GM19438 (cell line): ENCODE data around the gene TCP1.
A peak's percentile ranks its signal among the peaks of the same experiment; 100 is the strongest.
"Not testable (repeated sequence)": the region's sequence is repeated elsewhere in the genome, so short reads cannot be mapped to it uniquely, and the experiment has no call there.

Source experiments
- ATAC-seq: cut with Tn5 transposase; IDR thresholded peaks from one replicate; pipeline ENCODE4 v1.9.1; 2021; ENCODE audit warnings: low read depth; ENCODE audit not compliant: unreplicated experiment

TCP1 gene

DNA sequence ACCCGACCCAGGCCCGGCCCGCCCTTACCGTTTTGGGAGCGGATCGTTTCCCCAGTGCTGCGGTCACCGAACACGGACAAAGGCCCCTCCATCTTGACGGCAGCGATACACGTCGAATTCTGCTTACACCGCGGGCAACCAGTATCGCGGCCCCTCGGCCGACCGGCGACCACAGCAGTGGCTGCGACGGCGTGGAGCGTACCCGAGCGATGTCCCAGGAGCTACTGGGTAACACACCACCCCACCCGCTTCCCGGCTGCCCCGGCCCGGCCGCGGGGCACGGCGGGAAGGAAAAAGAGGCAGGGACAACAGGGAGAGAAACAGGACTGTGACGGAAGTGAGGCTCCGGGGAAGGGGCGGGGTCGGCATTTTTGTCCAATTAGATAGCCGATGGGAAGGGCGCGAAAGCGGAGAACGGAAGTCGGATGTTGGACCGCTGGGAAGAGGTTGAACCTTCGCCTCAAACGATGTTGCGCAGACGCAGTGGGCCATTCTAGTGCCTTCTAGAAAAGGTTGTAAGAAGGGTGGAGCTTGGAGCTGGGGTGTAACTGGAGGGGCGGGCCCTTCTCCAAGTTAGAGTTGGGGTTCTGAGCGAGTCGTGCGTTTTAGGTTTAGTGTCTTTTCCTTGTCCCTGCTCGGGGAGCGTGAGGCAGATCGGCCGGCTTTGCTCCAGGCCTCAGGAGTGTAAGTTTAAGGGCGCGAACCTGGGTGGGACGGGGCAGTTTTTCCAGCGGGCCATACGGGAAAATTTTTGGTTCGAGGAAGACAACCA, at the start of gene TCP1:
Gene TCP1, minus strand, starts transcription at position 226 of the 772 bp plus-strand sequence. Its CDS starts 134 bp downstream, at position 92.
- peak; percentile 73 for ATAC-seq

GRCh38 chr6:159838020-159838744, 48.8 kb upstream of the TCP1 start:
- ATAC-seq = no peak

GRCh38 chr6:159837511-159837910, 48.1 kb upstream of the TCP1 start:
- no peak for ATAC-seq

DNA sequence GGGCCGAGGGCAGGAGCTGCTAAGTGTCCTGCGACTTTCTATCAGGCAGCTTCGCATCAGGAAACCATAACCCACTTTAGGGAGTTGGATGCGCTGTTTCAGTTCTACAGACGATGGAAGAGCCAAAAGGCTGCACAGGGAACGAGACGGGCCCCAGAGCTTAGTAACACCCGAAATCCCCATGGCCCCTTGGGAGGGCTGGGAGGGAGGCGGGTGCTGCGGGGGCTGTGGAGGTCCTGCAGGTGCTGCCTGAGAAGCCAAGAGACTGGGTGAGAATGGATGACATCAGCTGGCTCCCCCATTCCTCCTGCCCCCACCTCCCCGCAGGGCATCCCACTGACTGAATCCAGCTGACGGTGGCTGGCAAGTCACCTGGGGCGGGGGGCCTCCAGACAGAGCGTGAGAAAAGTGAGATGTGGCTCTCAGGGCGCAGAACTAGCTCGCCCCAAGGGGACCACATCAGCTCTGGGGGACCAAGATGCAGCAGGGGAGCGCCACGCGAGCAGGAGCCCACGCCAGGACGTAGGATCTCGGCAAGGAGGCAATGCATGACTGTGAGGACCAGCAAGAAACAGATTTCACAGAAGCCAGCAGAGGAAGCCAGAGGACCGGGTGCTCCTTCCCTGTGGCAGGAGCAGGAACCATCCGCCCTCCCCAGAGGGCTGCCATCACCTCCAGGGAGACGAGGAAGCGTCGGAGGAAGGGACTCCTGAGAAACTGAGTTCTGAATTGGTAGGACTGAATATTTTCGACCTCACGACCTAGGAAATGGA, 47.5 kb upstream of the TCP1 start:
- no peak for ATAC-seq

DNA sequence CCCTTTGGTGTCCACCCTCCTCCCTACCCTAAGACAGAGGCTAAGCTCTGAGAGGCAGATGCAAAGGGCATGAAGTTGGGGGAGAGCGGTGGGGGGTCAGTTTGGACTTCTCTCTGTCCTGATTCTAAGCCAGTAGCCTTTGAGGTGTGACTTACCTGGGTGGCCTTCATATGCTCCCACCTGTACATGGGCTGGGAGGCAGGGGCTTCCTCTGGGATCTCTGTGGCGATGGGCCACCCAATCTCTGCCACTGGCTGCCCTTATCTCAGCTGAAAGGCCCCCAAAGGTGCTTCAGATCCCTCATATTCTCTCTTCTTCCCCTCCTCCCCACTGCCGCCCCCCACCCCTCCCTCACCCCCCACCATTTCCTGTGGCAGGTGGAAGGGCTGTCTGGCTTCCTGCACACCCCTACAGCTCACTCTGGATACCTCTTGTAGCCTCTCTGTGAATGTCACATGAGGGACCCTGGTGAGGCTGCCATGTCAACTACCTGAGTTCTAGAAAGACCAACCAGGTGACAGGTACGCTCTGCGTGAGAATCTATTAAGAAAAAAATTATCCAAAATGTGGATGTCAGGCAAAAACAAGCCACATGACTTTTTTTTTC, 44.7 kb upstream of the TCP1 start:
- no peak for ATAC-seq

GRCh38 chr6:159833556-159833955, 44.2 kb upstream of the TCP1 start:
- ATAC-seq = no peak

GRCh38 chr6:159832946-159833345, 43.5 kb upstream of the TCP1 start:
- ATAC-seq = no peak

- ATAC-seq = no peak
These were observed 41.9 kb upstream of the TCP1 start for GRCh38 chr6:159831373-159831679.

GRCh38 chr6:159830501-159831372, 41.3 kb upstream of the TCP1 start:
- no peak for ATAC-seq

GRCh38 chr6:159829526-159829925, 40.1 kb upstream of the TCP1 start:
- no peak for ATAC-seq

DNA sequence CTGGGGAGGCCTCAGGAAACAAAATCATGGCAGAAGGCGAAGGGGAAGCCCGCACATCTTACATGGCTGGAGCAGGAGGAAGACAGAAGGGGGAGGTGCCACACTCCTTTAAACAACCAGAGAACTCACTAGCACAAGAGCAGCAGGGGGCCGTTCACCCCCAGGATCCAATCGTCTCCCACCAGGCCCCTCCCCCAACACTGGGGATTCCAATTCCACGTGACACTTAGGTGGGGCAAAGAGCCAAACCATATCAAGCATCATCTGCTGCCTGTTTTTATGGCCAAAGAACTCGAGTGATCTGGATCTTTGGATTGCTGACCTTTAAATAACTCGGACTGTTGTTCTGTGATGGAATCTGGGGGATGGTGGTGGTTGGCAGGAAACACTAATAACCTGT, 38.7 kb upstream of the TCP1 start:
- ATAC-seq = no peak

- ATAC-seq = no peak
These were observed 37.7 kb upstream of the TCP1 start for GRCh38 chr6:159826968-159827647.

GRCh38 chr6:159826004-159826403, 36.6 kb upstream of the TCP1 start:
- no peak for ATAC-seq

- not testable (repeated sequence) for ATAC-seq
These were observed 35.3 kb upstream of the TCP1 start for GRCh38 chr6:159824690-159825089.

DNA sequence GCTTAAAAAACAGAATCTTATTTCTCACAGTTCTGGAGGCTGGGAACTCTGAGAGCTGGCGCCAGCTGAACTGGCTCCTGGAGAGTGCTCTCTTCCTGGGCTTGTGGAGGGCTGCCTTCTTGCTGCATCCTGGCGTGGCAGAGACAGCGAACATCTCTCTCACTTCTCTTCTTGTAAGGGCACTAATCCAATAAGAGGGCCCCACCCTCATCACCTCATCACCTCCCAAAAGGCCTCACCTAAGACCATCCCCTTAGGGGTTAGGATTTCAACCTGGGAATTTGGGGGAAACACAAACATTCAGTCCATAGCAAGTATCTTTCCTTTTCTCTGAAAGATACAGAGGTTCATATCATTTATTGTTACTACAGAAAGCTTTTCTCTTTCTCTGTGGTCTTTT, 34.6 kb upstream of the TCP1 start:
- ATAC-seq = no peak

- ATAC-seq = no peak
These were observed 32.3 kb upstream of the TCP1 start for GRCh38 chr6:159821726-159822125.

GRCh38 chr6:159821122-159821521, 31.7 kb upstream of the TCP1 start:
- no peak for ATAC-seq

- no peak for ATAC-seq
These were observed 30.7 kb upstream of the TCP1 start for GRCh38 chr6:159819932-159820640.

GRCh38 chr6:159819098-159819497, 29.7 kb upstream of the TCP1 start:
- ATAC-seq = no peak
